Vagina (tissue), 2 donors: ENCODE measurements around the gene GRIK3. TPM values are rescaled to one million over a fixed set of nuclear protein-coding genes. Genes with fewer than 3 reads are reported as not detected.

ENCODE experiments used
- DNase-seq, 2 donors: peaks; one replicate each; pipeline ENCODE4 v3.0.0-alpha.2; 2017; ENCODE audit errors: extremely low spot score in 2 of 2
- H3K27ac ChIP-seq: fragments of 200-600 bp; sonication (generic); one replicate; pipeline ENCODE4 v1.5.1; 2019
- H3K27me3 ChIP-seq: fragments of 200-600 bp; sonication (generic); one replicate; pipeline ENCODE4 v1.5.1; 2019
- H3K36me3 ChIP-seq, 2 donors: fragments of 200-600 bp; sonication (generic); one replicate each; pipeline ENCODE4 v1.5.1; 2017 to 2019
- H3K4me1 ChIP-seq: fragments of 200-600 bp; sonication (generic); one replicate; pipeline ENCODE4 v1.5.1; 2019
- H3K4me3 ChIP-seq, 2 donors: fragments of 200-600 bp; sonication (generic); 1 replicate in 1 of 2; 2 replicates in 1 of 2; pipeline ENCODE4 v1.5.1; 2016 to 2019
- H3K9me3 ChIP-seq: fragments of 200-600 bp; sonication (generic); one replicate; pipeline ENCODE4 v1.5.1; 2019
- CTCF ChIP-seq, 3 experiments: fragments of 450-650 bp in 2 of 3; fragments of 200-600 bp in 1 of 3; sonication (generic) in 1 of 3; IDR thresholded peaks; one replicate each; pipeline ENCODE4 v1.5.1; 2017 to 2019; ENCODE audit warnings: antibody characterized with exemption in 3 of 3, mild to moderate bottlenecking in 2 of 3, moderate library complexity in 2 of 3
- POLR2A ChIP-seq, 2 donors: fragments of 450-650 bp; IDR thresholded peaks; one replicate each; pipeline ENCODE4 v1.6.1; 2017; ENCODE audit warnings: antibody characterized with exemption in 2 of 2, mild to moderate bottlenecking in 2 of 2, moderate library complexity in 2 of 2
- POLR2AphosphoS5 ChIP-seq, 2 donors: sonication (generic); formaldehyde crosslinking; IDR thresholded peaks; one replicate each; pipeline ENCODE4 v1.9.0; 2017; ENCODE audit warnings: antibody characterized with exemption in 2 of 2, mild to moderate bottlenecking in 2 of 2, low read depth in 1 of 2; ENCODE audit not compliant: insufficient read depth in 1 of 2
- intact Hi-C: fragments of 100-400 bp; cut with DNase I; formaldehyde crosslinking; loops from one replicate; pipeline ENCODE4 v1.15.1; 2023
- total RNA-seq: library from RNA; depleted of rRNA; stranded (reverse); fragments of >200 nt; gene quantifications from one replicate; pipeline ENCODE4 v1.2.3, GENCODE V29; 2016

Gene GRIK3
- total RNA-seq, 1 donor from 2014 or later = 0.74 TPM

- Histone ChIP-seq H3K4me1 (no peaks in the 10 kb centered on the region), H3K9me3 (no peaks in the 10 kb centered on the region), H3K4me3 (no peak overlapping the region), H3K36me3 (no peaks in the 10 kb centered on the region), H3K27me3 (no peaks in the 10 kb centered on the region), H3K27ac (no peak overlapping the region)
- TF ChIP-seq CTCF (IDR thresholded peaks at IDR 0.05) (no peak), POLR2A (IDR thresholded peaks at IDR 0.05) (no peak), POLR2AphosphoS5 (IDR thresholded peaks at IDR 0.05; ENCODE audit: insufficient read depth in 1 of 2, low read depth in 1 of 2) (no peak)
- DNase-seq = no peak
- intact Hi-C loops = no loop called here
Measured at GRCh38 chr1:36853638-36854037, 180.7 kb downstream of the GRIK3 start.

- Histone ChIP-seq H3K36me3 (no peaks in the 10 kb centered on the region), H3K4me3 (no peak overlapping the region), H3K4me1 (no peaks in the 10 kb centered on the region), H3K27ac (no peak overlapping the region), H3K27me3 (no peaks in the 10 kb centered on the region), H3K9me3 (no peaks in the 10 kb centered on the region)
- no peak for TF ChIP-seq POLR2A (IDR thresholded peaks at IDR 0.05)
- DNase-seq = no peak
- intact Hi-C loops = no loop called here
Measured at GRCh38 chr1:36852586-36852985, 181.7 kb downstream of the GRIK3 start.

GRCh38 chr1:36851595-36851994 is 182.7 kb downstream of the GRIK3 start:
- H3K36me3 ChIP-seq = no peaks in the 10 kb centered on the region
- intact Hi-C loops = no loop called here
- H3K27ac ChIP-seq = no peak overlapping the region
- H3K4me3 ChIP-seq = no peak overlapping the region
- no peaks in the 10 kb centered on the region for H3K9me3 ChIP-seq
- H3K4me1 ChIP-seq = no peaks in the 10 kb centered on the region
- H3K27me3 ChIP-seq = no peaks in the 10 kb centered on the region
- no peak for TF ChIP-seq POLR2AphosphoS5 (IDR thresholded peaks at IDR 0.05; ENCODE audit: insufficient read depth in 1 of 2, low read depth in 1 of 2)
- TF ChIP-seq CTCF (IDR thresholded peaks at IDR 0.05) = no peak
- no peak for TF ChIP-seq POLR2A (IDR thresholded peaks at IDR 0.05)
- no peak for DNase-seq

GRCh38 chr1:36851087-36851486 is 183.2 kb downstream of the GRIK3 start:
- Histone ChIP-seq H3K9me3 (no peaks in the 10 kb centered on the region), H3K36me3 (no peaks in the 10 kb centered on the region), H3K4me3 (no peak overlapping the region), H3K4me1 (no peaks in the 10 kb centered on the region), H3K27me3 (no peaks in the 10 kb centered on the region), H3K27ac (no peak overlapping the region)
- DNase-seq = no peak
- intact Hi-C loops = no loop called here
- TF ChIP-seq POLR2A (IDR thresholded peaks at IDR 0.05) (no peak), CTCF (IDR thresholded peaks at IDR 0.05) (no peak), POLR2AphosphoS5 (IDR thresholded peaks at IDR 0.05; ENCODE audit: insufficient read depth in 1 of 2, low read depth in 1 of 2) (no peak)

GRCh38 chr1:36849956-36850355 is 184.4 kb downstream of the GRIK3 start:
- Histone ChIP-seq H3K9me3 (no peaks in the 10 kb centered on the region), H3K4me1 (no peaks in the 10 kb centered on the region), H3K36me3 (no peaks in the 10 kb centered on the region), H3K27me3 (no peaks in the 10 kb centered on the region), H3K27ac (no peak overlapping the region), H3K4me3 (no peak overlapping the region)
- DNase-seq = no peak
- intact Hi-C loops = no loop called here
- TF ChIP-seq POLR2A (IDR thresholded peaks at IDR 0.05) (no peak), POLR2AphosphoS5 (IDR thresholded peaks at IDR 0.05; ENCODE audit: insufficient read depth in 1 of 2, low read depth in 1 of 2) (no peak), CTCF (IDR thresholded peaks at IDR 0.05) (no peak)

- Histone ChIP-seq H3K36me3 (no peaks in the 10 kb centered on the region), H3K27me3 (no peaks in the 10 kb centered on the region), H3K4me1 (no peaks in the 10 kb centered on the region), H3K27ac (no peak overlapping the region), H3K4me3 (no peak overlapping the region), H3K9me3 (no peaks in the 10 kb centered on the region)
- intact Hi-C loops = no loop called here
- no peak for DNase-seq
- TF ChIP-seq CTCF (IDR thresholded peaks at IDR 0.05) (no peak), POLR2A (IDR thresholded peaks at IDR 0.05) (no peak), POLR2AphosphoS5 (IDR thresholded peaks at IDR 0.05; ENCODE audit: insufficient read depth in 1 of 2, low read depth in 1 of 2) (no peak)
Measured at GRCh38 chr1:36847761-36848160, 186.6 kb downstream of the GRIK3 start.
